ENCODE measurements around the gene DMBT1. TPM values are rescaled to one million over a fixed set of nuclear protein-coding genes. Genes with fewer than 3 reads are reported as not detected.

Gene DMBT1
- total and polyA plus RNA-seq, 4 donors: 0.03 TPM; not detected in 3

GRCh38 chr10:122617476-122618270 is 57.1 kb downstream of the DMBT1 start:
- WGBS: 75% methylated on average over 10 of the region's 10 CpGs
- Histone ChIP-seq H3K36me3 (ENCODE audit: control insufficient read depth in 4 of 4, insufficient read depth in 3 of 4, low read depth in 1 of 4, low read length in 3 of 4) (no peaks in the 10 kb centered on the region), H3K4me1 (ENCODE audit: control insufficient read depth in 4 of 4, insufficient read depth in 4 of 4, low read length in 3 of 4) (no peaks in the 10 kb centered on the region), H3K27ac (ENCODE audit: low read depth in 1 of 2, low read length in 2 of 2) (no peak overlapping the region), H3K27me3 (ENCODE audit: control insufficient read depth in 4 of 4, insufficient read depth in 4 of 4, low read length in 3 of 4) (no peaks in the 10 kb centered on the region), H3K9ac (ENCODE audit: low read depth in 1 of 2, low read length in 2 of 2) (no peak overlapping the region), H3K9me3 (ENCODE audit: control insufficient read depth in 4 of 4, low read length in 3 of 4) (no peaks in the 10 kb centered on the region), H3K4me3 (ENCODE audit: low read depth in 1 of 3, low read length in 3 of 3) (no peak overlapping the region)
- no peak for TF ChIP-seq FOXA1 (IDR thresholded peaks at IDR 0.05)
- no peak for TF ChIP-seq FOXA2 (IDR thresholded peaks at IDR 0.05)
- TF ChIP-seq YY1 (IDR thresholded peaks at IDR 0.05): no peak
- TF ChIP-seq JUND (IDR thresholded peaks at IDR 0.05): no peak
- TF ChIP-seq HNF4G (IDR thresholded peaks at IDR 0.05): no peak
- TF ChIP-seq, protein P1, sequence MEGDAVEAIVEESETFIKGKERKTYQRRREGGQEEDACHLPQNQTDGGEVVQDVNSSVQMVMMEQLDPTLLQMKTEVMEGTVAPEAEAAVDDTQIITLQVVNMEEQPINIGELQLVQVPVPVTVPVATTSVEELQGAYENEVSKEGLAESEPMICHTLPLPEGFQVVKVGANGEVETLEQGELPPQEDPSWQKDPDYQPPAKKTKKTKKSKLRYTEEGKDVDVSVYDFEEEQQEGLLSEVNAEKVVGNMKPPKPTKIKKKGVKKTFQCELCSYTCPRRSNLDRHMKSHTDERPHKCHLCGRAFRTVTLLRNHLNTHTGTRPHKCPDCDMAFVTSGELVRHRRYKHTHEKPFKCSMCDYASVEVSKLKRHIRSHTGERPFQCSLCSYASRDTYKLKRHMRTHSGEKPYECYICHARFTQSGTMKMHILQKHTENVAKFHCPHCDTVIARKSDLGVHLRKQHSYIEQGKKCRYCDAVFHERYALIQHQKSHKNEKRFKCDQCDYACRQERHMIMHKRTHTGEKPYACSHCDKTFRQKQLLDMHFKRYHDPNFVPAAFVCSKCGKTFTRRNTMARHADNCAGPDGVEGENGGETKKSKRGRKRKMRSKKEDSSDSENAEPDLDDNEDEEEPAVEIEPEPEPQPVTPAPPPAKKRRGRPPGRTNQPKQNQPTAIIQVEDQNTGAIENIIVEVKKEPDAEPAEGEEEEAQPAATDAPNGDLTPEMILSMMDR (IDR thresholded peaks at IDR 0.05; ENCODE audit: low read depth, low read length, missing input control): no peak
- TF ChIP-seq REST (IDR thresholded peaks at IDR 0.05): no peak
- no peak for TF ChIP-seq HNF4A (conservative IDR thresholded peaks at IDR 0.05)
- TF ChIP-seq TAF1 (conservative IDR thresholded peaks at IDR 0.05): no peak
- no peak for TF ChIP-seq SP1 (IDR thresholded peaks at IDR 0.05)
- no peak for TF ChIP-seq MAX (IDR thresholded peaks at IDR 0.05)
- TF ChIP-seq ZBTB33 (IDR thresholded peaks at IDR 0.05): no peak
- no peak for TF ChIP-seq GABPA (IDR thresholded peaks at IDR 0.05 in 1 of 2, conservative IDR thresholded peaks at IDR 0.05 in 1 of 2)
- no peak for TF ChIP-seq RAD21 (IDR thresholded peaks at IDR 0.05)
- no peak for TF ChIP-seq ATF3 (IDR thresholded peaks at IDR 0.05)
- no peak for TF ChIP-seq EGR1 (IDR thresholded peaks at IDR 0.05; ENCODE audit: low read depth in 2 of 2)
- no peak for TF ChIP-seq NR2F2 (IDR thresholded peaks at IDR 0.05)
- no peak for TF ChIP-seq RXRA (IDR thresholded peaks at IDR 0.05)
- DNase-seq (ENCODE audit: low spot score): no peak

All from liver (tissue), 9 donors.